ENCODE data around the gene STARD7.
"Not testable (repeated sequence)": the region's sequence is repeated elsewhere in the genome, so short reads cannot be mapped to it uniquely, and the experiment has no call there.

The STARD7 gene

GRCh38 chr2:96221106-96221505, 12.5 kb upstream of the STARD7 start:
- DNase-seq; H3K4me3 Mint-ChIP-seq; H3K9me3 Mint-ChIP-seq; H3K36me3 Mint-ChIP-seq (ENCODE audit: insufficient read depth); ATAC-seq (replicated peaks); H3K4me1 Mint-ChIP-seq (ENCODE audit: low read depth in 2 of 2); H3K27me3 Mint-ChIP-seq: not testable (repeated sequence)
- H3K27ac Mint-ChIP-seq, result peak overlapping the region in 1 of 2 donors; percentile 57

GRCh38 chr2:96219959-96220358, 11.3 kb upstream of the STARD7 start:
- not testable (repeated sequence) for H3K4me1 Mint-ChIP-seq (ENCODE audit: low read depth in 2 of 2); H3K27me3 Mint-ChIP-seq; H3K36me3 Mint-ChIP-seq (ENCODE audit: insufficient read depth); H3K27ac Mint-ChIP-seq; H3K4me3 Mint-ChIP-seq; ATAC-seq (replicated peaks); DNase-seq; H3K9me3 Mint-ChIP-seq

GRCh38 chr2:96218508-96219131, 10.0 kb upstream of the STARD7 start:
- no peaks in the 10 kb centered on the region for H3K9me3 Mint-ChIP-seq

GRCh38 chr2:96214554-96214953, 5.9 kb upstream of the STARD7 start:
- no peak for DNase-seq
- Mint-ChIP-seq H3K4me1 (ENCODE audit: low read depth in 2 of 2) (peaks cover 2 to 8% of the 10 kb centered on the region in 2 donors), H3K36me3 (ENCODE audit: insufficient read depth) (peaks cover 3% of the 10 kb centered on the region), H3K9me3 (no peaks in the 10 kb centered on the region), H3K27me3 (no peaks in the 10 kb centered on the region), H3K4me3 (no peak overlapping the region), H3K27ac (no peak overlapping the region)
- ATAC-seq (replicated peaks), result no peak

More at GRCh38 chr2:96218508-96219131, 10.0 kb upstream of the STARD7 start:
- Mint-ChIP-seq H3K36me3 (ENCODE audit: insufficient read depth) (no peaks in the 10 kb centered on the region), H3K27me3 (no peaks in the 10 kb centered on the region), H3K4me3 (no peak overlapping the region), H3K4me1 (ENCODE audit: low read depth in 2 of 2) (no peaks in the 10 kb centered on the region), H3K27ac (no peak overlapping the region)
- DNase-seq (no peak), ATAC-seq (replicated peaks) (no peak)

GRCh38 chr2:96213379-96213778, 4.8 kb upstream of the STARD7 start:
- H3K27ac Mint-ChIP-seq, result no peak overlapping the region
- no peak overlapping the region for H3K4me3 Mint-ChIP-seq
- peaks cover 9% of the 10 kb centered on the region for H3K36me3 Mint-ChIP-seq (ENCODE audit: insufficient read depth)
- peaks cover 3 to 14% of the 10 kb centered on the region in 2 donors for H3K4me1 Mint-ChIP-seq (ENCODE audit: low read depth in 2 of 2)
- H3K9me3 Mint-ChIP-seq, result no peaks in the 10 kb centered on the region
- ATAC-seq (replicated peaks) (no peak), DNase-seq (no peak)
- no peaks in the 10 kb centered on the region for H3K27me3 Mint-ChIP-seq

GRCh38 chr2:96212339-96212738, 3.7 kb upstream of the STARD7 start:
- H3K36me3 Mint-ChIP-seq (ENCODE audit: insufficient read depth), result peaks cover 17% of the 10 kb centered on the region
- H3K27me3 Mint-ChIP-seq, result no peaks in the 10 kb centered on the region
- H3K27ac Mint-ChIP-seq, result no peak overlapping the region
- no peaks in the 10 kb centered on the region for H3K9me3 Mint-ChIP-seq
- no peak for ATAC-seq (replicated peaks)
- peaks cover 8 to 17% of the 10 kb centered on the region in 2 donors for H3K4me1 Mint-ChIP-seq (ENCODE audit: low read depth in 2 of 2)
- H3K4me3 Mint-ChIP-seq, result no peak overlapping the region
- DNase-seq, result no peak

- peak overlapping the region in 1 of 2 donors; percentile 46 for H3K27ac Mint-ChIP-seq
- no peak for ATAC-seq (replicated peaks)
- no peaks in the 10 kb centered on the region for H3K9me3 Mint-ChIP-seq
- H3K4me3 Mint-ChIP-seq, result peak overlapping the region; percentile 94 to 96
- peaks cover 24% of the 10 kb centered on the region for H3K36me3 Mint-ChIP-seq (ENCODE audit: insufficient read depth)
- no peak for DNase-seq
- peaks cover 30 to 34% of the 10 kb centered on the region in 2 donors for H3K4me1 Mint-ChIP-seq (ENCODE audit: low read depth in 2 of 2)
- no peaks in the 10 kb centered on the region for H3K27me3 Mint-ChIP-seq
Measured at GRCh38 chr2:96209729-96210085, 1.1 kb upstream of the STARD7 start.

- no peak for DNase-seq
- H3K9me3 Mint-ChIP-seq, result no peaks in the 10 kb centered on the region
- H3K36me3 Mint-ChIP-seq (ENCODE audit: insufficient read depth), result peaks cover 24% of the 10 kb centered on the region
- H3K27ac Mint-ChIP-seq, result peak overlapping the region; percentile 91 to 93
- peak overlapping the region; percentile 94 to 96 for H3K4me3 Mint-ChIP-seq
- peaks cover 35 to 37% of the 10 kb centered on the region in 2 donors for H3K4me1 Mint-ChIP-seq (ENCODE audit: low read depth in 2 of 2)
- peak; percentile 0 for ATAC-seq (replicated peaks)
- H3K27me3 Mint-ChIP-seq, result no peaks in the 10 kb centered on the region
Measured at GRCh38 chr2:96209011-96209728, 543 bp upstream of the STARD7 start.

GRCh38 chr2:96207774-96208142, 869 bp downstream of the STARD7 start:
- peak; percentile 6 for ATAC-seq (replicated peaks)
- no peak for DNase-seq
- Mint-ChIP-seq H3K4me1 (ENCODE audit: low read depth in 2 of 2) (peaks cover 48% of the 10 kb centered on the region in 2 donors), H3K27me3 (no peaks in the 10 kb centered on the region), H3K4me3 (peak overlapping the region; percentile 94 to 96), H3K27ac (peak overlapping the region; percentile 91 to 93), H3K36me3 (ENCODE audit: insufficient read depth) (peaks cover 30% of the 10 kb centered on the region), H3K9me3 (no peaks in the 10 kb centered on the region)

GRCh38 chr2:96207073-96207773, 1.4 kb downstream of the STARD7 start:
- Mint-ChIP-seq H3K4me3 (peak overlapping the region; percentile 94 to 96), H3K36me3 (ENCODE audit: insufficient read depth) (peaks cover 31% of the 10 kb centered on the region), H3K9me3 (no peaks in the 10 kb centered on the region), H3K27ac (peak overlapping the region; percentile 91 to 93), H3K27me3 (no peaks in the 10 kb centered on the region), H3K4me1 (ENCODE audit: low read depth in 2 of 2) (peaks cover 48 to 50% of the 10 kb centered on the region in 2 donors)
- no peak for DNase-seq
- no peak for ATAC-seq (replicated peaks)

GRCh38 chr2:96205888-96206287, 2.7 kb downstream of the STARD7 start:
- Mint-ChIP-seq H3K4me3 (peak overlapping the region; percentile 65 to 88), H3K36me3 (ENCODE audit: insufficient read depth) (peaks cover 31% of the 10 kb centered on the region)

GRCh38 chr2:96204836-96205624, 3.6 kb downstream of the STARD7 start:
- no peak for DNase-seq
- Mint-ChIP-seq H3K4me1 (ENCODE audit: low read depth in 2 of 2) (peaks cover 52 to 66% of the 10 kb centered on the region in 2 donors), H3K27me3 (no peaks in the 10 kb centered on the region), H3K27ac (peak overlapping the region; percentile 96 to 97), H3K36me3 (ENCODE audit: insufficient read depth) (peaks cover 31% of the 10 kb centered on the region), H3K4me3 (peak overlapping the region; percentile 84 to 88), H3K9me3 (no peaks in the 10 kb centered on the region)
- no peak for ATAC-seq (replicated peaks)

More at GRCh38 chr2:96205888-96206287, 2.7 kb downstream of the STARD7 start:
- no peaks in the 10 kb centered on the region for H3K27me3 Mint-ChIP-seq
- ATAC-seq (replicated peaks) (no peak), DNase-seq (no peak)
- peak overlapping the region; percentile 82 to 93 for H3K27ac Mint-ChIP-seq
- H3K4me1 Mint-ChIP-seq (ENCODE audit: low read depth in 2 of 2), result peaks cover 49 to 59% of the 10 kb centered on the region in 2 donors
- H3K9me3 Mint-ChIP-seq, result no peaks in the 10 kb centered on the region

Data from effector memory CD8-positive, alpha-beta T cell (primary cell).